HG03066 (cell line): ENCODE results near the gene HACE1.
A peak's percentile ranks its signal among the peaks of the same experiment; 100 is the strongest.
"Not testable (repeated sequence)": the region's sequence is repeated elsewhere in the genome, so short reads cannot be mapped to it uniquely, and the experiment has no call there.

Experiments used
- ATAC-seq: cut with Tn5 transposase; IDR thresholded peaks from one replicate; pipeline ENCODE4 v1.9.1; 2021; ENCODE audit warnings: low read depth; ENCODE audit not compliant: unreplicated experiment

HACE1 gene

GRCh38 chr6:104829183-104829958, 30.3 kb downstream of the HACE1 start:
- ATAC-seq = no peak

GRCh38 chr6:104828478-104828877, 31.2 kb downstream of the HACE1 start:
- ATAC-seq = no peak

GRCh38 chr6:104820820-104821219, 38.9 kb downstream of the HACE1 start:
- ATAC-seq = not testable (repeated sequence)

GRCh38 chr6:104816125-104816524, 43.6 kb downstream of the HACE1 start:
- no peak for ATAC-seq

GRCh38 chr6:104814743-104815142, 45.0 kb downstream of the HACE1 start:
- no peak for ATAC-seq

GRCh38 chr6:104813552-104813951, 46.2 kb downstream of the HACE1 start:
- ATAC-seq = no peak

- no peak for ATAC-seq
Measured at GRCh38 chr6:104809116-104809515, 50.6 kb downstream of the HACE1 start.

- ATAC-seq = not testable (repeated sequence)
Measured at GRCh38 chr6:104805335-104805734, 54.4 kb downstream of the HACE1 start.

- no peak for ATAC-seq
Measured at GRCh38 chr6:104799134-104799657, 60.5 kb downstream of the HACE1 start.

GRCh38 chr6:104796031-104796785, 63.5 kb downstream of the HACE1 start:
- no peak for ATAC-seq

GRCh38 chr6:104795363-104795762, 64.4 kb downstream of the HACE1 start:
- no peak for ATAC-seq

GRCh38 chr6:104789770-104790190, 69.9 kb downstream of the HACE1 start:
- ATAC-seq = peak; percentile 74

GRCh38 chr6:104788400-104788799, 71.3 kb downstream of the HACE1 start:
- no peak for ATAC-seq

- no peak for ATAC-seq
Measured at GRCh38 chr6:104787305-104787704, 72.4 kb downstream of the HACE1 start.

- no peak for ATAC-seq
Measured at GRCh38 chr6:104784884-104785283, 74.8 kb downstream of the HACE1 start.

- peak; percentile 63 for ATAC-seq
Measured at GRCh38 chr6:104771258-104771832, 88.4 kb downstream of the HACE1 start.

- no peak for ATAC-seq
Measured at GRCh38 chr6:104768906-104769305, 90.8 kb downstream of the HACE1 start.

GRCh38 chr6:104766595-104766994, 93.1 kb downstream of the HACE1 start:
- no peak for ATAC-seq

- no peak for ATAC-seq
Measured at GRCh38 chr6:104754788-104755409, 104.8 kb downstream of the HACE1 start.

- no peak for ATAC-seq
Measured at GRCh38 chr6:104753251-104753650, 106.5 kb downstream of the HACE1 start.

- ATAC-seq = no peak
Measured at GRCh38 chr6:104750449-104750848, 109.3 kb downstream of the HACE1 start.
